Prostate gland (tissue), 2 donors: ENCODE measurements around the gene NOCT.

Source experiments
- POLR2A ChIP-seq: fragments of 450-650 bp; IDR thresholded peaks from one replicate; pipeline ENCODE4 v1.6.1; 2016; ENCODE audit warnings: antibody characterized with exemption, mild to moderate bottlenecking
- POLR2AphosphoS5 ChIP-seq: sonication (generic); formaldehyde crosslinking; IDR thresholded peaks from one replicate; pipeline ENCODE4 v1.6.1; 2017; ENCODE audit warnings: antibody characterized with exemption
- TF ChIP-seq, protein P1 (sequence below), 4 experiments: fragments of 200-600 bp in 2 of 4; fragments of 450-650 bp in 2 of 4; sonication (generic) in 2 of 4; IDR thresholded peaks; 1 replicate in 3 of 4; 2 replicates in 1 of 4; pipeline ENCODE4 v1.5.1; 2016 to 2019; ENCODE audit warnings: antibody characterized with exemption in 4 of 4, mild to moderate bottlenecking in 2 of 4, moderate library complexity in 2 of 4

DNA sequence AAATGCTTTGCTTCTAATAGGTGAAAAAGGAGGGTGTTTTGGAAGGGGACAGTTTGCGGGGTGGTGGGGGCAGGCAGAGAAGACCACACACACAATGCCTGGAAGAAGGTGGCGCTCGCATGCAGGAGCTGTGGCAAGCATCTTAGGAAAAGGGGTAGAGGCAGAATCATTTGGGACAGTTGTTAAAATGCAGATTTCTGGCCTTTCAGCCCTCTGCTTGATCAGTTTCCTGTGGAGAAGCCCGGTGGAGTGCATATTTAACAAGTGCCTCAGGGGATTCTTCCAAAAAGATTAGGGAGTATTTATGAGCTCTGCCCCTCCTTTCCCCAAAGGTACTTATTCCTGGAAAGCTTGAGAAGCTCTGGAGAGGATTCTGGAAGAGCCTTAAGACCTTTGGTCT, 4.8 kb downstream of the NOCT start:
- TF ChIP-seq, protein P1, sequence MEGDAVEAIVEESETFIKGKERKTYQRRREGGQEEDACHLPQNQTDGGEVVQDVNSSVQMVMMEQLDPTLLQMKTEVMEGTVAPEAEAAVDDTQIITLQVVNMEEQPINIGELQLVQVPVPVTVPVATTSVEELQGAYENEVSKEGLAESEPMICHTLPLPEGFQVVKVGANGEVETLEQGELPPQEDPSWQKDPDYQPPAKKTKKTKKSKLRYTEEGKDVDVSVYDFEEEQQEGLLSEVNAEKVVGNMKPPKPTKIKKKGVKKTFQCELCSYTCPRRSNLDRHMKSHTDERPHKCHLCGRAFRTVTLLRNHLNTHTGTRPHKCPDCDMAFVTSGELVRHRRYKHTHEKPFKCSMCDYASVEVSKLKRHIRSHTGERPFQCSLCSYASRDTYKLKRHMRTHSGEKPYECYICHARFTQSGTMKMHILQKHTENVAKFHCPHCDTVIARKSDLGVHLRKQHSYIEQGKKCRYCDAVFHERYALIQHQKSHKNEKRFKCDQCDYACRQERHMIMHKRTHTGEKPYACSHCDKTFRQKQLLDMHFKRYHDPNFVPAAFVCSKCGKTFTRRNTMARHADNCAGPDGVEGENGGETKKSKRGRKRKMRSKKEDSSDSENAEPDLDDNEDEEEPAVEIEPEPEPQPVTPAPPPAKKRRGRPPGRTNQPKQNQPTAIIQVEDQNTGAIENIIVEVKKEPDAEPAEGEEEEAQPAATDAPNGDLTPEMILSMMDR (IDR thresholded peaks at IDR 0.05), result no peak
- TF ChIP-seq POLR2AphosphoS5, result no peak
- no peak for TF ChIP-seq POLR2A
